ENCODE data around the gene PCNT.

- TF ChIP-seq, protein P1, sequence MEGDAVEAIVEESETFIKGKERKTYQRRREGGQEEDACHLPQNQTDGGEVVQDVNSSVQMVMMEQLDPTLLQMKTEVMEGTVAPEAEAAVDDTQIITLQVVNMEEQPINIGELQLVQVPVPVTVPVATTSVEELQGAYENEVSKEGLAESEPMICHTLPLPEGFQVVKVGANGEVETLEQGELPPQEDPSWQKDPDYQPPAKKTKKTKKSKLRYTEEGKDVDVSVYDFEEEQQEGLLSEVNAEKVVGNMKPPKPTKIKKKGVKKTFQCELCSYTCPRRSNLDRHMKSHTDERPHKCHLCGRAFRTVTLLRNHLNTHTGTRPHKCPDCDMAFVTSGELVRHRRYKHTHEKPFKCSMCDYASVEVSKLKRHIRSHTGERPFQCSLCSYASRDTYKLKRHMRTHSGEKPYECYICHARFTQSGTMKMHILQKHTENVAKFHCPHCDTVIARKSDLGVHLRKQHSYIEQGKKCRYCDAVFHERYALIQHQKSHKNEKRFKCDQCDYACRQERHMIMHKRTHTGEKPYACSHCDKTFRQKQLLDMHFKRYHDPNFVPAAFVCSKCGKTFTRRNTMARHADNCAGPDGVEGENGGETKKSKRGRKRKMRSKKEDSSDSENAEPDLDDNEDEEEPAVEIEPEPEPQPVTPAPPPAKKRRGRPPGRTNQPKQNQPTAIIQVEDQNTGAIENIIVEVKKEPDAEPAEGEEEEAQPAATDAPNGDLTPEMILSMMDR (IDR thresholded peaks at IDR 0.05) = no peak
- no peak for TF ChIP-seq POLR2AphosphoS5 (IDR thresholded peaks at IDR 0.05)
Observed at GRCh38 chr21:46391773-46392172, 67.8 kb downstream of the PCNT start.

Data from breast epithelium (tissue), 3 donors.